HepG2 (cell line): ENCODE data around the gene KRTAP5-6.

Source experiments
- HNRNPLL ChIP-seq: fragments of 200-400 bp; formaldehyde crosslinking; IDR thresholded peaks from 2 replicates; pipeline ENCODE4 v1.6.1; 2017; ENCODE audit warnings: mild to moderate bottlenecking, low read depth, low read length; ENCODE audit not compliant: poor library complexity, severe bottlenecking
- NFE2L1 ChIP-seq: sonication (generic); formaldehyde crosslinking; IDR thresholded peaks from 2 replicates; pipeline ENCODE4 v1.4.0; 2020; ENCODE audit warnings: missing genetic modification reagents, mild to moderate bottlenecking, borderline replicate concordance
- RAD21 ChIP-seq: fragments of 450-650 bp; formaldehyde crosslinking; IDR thresholded peaks from 2 replicates; pipeline ENCODE4 v1.5.0; 2020; ENCODE audit warnings: mild to moderate bottlenecking
- SP4 ChIP-seq: sonication (generic); formaldehyde crosslinking; IDR thresholded peaks from 2 replicates; pipeline ENCODE4 v1.8.1; 2023; ENCODE audit warnings: mild to moderate bottlenecking, missing genetic modification reagents
- TF ChIP-seq, protein P1 (sequence below): sonication (generic); formaldehyde crosslinking; IDR thresholded peaks from 2 replicates; pipeline ENCODE4 v1.5.0; 2020; ENCODE audit warnings: mild to moderate bottlenecking, missing genetic modification reagents, moderate library complexity
- TF ChIP-seq, protein P2 (sequence below): sonication (generic); formaldehyde crosslinking; IDR thresholded peaks from 2 replicates; pipeline ENCODE4 v1.4.0; 2020; ENCODE audit warnings: missing genetic modification reagents

DNA sequence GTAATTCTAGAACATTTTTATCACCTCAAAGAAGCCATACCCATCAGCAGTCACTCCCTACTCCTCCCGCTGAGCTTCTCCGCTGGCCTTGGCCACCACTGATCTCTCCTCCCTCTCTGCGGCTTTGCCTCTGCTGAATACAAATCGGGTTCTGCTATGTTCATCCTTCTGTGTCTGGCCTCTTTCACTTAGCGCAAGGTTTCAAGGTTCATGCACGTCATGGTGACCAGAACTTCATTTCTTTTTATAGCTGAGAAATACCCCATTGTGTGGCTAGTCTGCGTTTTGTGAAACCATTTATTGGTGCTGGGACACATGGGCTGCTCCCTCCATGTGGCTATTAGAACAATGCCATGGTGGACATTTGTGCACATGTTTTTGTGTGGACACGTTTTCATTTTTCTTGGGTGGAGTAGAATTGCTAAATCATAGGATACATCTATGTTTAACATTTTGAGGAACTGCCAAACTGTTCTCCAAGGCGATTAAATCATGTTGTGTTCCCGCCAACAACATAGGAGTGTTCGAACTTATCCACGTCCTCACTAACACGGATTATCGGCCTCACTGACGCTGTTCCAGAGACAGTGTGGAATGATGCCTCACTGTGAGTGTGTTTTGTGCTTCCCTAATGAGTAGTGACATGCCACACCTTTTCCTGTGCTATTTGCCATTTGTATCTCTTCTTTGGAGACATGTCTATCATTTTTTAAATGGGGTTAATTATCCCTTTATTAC, 24.2 kb upstream of the KRTAP5-6 start:
- TF ChIP-seq, protein P1, sequence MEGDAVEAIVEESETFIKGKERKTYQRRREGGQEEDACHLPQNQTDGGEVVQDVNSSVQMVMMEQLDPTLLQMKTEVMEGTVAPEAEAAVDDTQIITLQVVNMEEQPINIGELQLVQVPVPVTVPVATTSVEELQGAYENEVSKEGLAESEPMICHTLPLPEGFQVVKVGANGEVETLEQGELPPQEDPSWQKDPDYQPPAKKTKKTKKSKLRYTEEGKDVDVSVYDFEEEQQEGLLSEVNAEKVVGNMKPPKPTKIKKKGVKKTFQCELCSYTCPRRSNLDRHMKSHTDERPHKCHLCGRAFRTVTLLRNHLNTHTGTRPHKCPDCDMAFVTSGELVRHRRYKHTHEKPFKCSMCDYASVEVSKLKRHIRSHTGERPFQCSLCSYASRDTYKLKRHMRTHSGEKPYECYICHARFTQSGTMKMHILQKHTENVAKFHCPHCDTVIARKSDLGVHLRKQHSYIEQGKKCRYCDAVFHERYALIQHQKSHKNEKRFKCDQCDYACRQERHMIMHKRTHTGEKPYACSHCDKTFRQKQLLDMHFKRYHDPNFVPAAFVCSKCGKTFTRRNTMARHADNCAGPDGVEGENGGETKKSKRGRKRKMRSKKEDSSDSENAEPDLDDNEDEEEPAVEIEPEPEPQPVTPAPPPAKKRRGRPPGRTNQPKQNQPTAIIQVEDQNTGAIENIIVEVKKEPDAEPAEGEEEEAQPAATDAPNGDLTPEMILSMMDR (CRISPR knock-in tag): no peak
- TF ChIP-seq SP4 (CRISPR knock-in tag) (no peak), RAD21 (CRISPR knock-in tag) (no peak), NFE2L1 (CRISPR knock-in tag) (no peak), HNRNPLL (no peak)
- TF ChIP-seq, protein P2, sequence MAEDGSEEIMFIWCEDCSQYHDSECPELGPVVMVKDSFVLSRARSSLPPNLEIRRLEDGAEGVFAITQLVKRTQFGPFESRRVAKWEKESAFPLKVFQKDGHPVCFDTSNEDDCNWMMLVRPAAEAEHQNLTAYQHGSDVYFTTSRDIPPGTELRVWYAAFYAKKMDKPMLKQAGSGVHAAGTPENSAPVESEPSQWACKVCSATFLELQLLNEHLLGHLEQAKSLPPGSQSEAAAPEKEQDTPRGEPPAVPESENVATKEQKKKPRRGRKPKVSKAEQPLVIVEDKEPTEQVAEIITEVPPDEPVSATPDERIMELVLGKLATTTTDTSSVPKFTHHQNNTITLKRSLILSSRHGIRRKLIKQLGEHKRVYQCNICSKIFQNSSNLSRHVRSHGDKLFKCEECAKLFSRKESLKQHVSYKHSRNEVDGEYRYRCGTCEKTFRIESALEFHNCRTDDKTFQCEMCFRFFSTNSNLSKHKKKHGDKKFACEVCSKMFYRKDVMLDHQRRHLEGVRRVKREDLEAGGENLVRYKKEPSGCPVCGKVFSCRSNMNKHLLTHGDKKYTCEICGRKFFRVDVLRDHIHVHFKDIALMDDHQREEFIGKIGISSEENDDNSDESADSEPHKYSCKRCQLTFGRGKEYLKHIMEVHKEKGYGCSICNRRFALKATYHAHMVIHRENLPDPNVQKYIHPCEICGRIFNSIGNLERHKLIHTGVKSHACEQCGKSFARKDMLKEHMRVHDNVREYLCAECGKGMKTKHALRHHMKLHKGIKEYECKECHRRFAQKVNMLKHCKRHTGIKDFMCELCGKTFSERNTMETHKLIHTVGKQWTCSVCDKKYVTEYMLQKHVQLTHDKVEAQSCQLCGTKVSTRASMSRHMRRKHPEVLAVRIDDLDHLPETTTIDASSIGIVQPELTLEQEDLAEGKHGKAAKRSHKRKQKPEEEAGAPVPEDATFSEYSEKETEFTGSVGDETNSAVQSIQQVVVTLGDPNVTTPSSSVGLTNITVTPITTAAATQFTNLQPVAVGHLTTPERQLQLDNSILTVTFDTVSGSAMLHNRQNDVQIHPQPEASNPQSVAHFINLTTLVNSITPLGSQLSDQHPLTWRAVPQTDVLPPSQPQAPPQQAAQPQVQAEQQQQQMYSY: no peak
